ENCODE data around the gene TACC2.

DNA sequence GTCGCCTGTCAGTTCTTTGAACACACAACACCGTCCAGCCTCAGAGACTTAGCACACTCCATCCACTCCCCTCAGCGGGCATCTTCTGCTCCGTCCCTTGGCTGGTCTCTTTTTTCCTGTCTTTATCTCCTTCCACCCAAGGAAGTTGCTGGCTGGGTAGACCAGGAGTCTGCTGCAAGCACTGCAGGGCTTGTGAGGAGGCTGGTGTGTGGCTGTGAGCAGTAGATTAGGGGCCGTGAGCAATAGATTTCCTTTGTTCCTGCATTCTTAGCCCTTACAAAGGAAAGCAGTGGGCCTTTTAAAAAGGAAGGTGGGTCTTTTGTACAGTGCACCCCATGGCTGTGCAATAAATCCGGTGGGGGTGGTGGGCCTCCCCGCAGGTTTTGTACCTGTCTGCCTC, 181.8 kb downstream of the TACC2 start:
- TF ChIP-seq, protein P1, sequence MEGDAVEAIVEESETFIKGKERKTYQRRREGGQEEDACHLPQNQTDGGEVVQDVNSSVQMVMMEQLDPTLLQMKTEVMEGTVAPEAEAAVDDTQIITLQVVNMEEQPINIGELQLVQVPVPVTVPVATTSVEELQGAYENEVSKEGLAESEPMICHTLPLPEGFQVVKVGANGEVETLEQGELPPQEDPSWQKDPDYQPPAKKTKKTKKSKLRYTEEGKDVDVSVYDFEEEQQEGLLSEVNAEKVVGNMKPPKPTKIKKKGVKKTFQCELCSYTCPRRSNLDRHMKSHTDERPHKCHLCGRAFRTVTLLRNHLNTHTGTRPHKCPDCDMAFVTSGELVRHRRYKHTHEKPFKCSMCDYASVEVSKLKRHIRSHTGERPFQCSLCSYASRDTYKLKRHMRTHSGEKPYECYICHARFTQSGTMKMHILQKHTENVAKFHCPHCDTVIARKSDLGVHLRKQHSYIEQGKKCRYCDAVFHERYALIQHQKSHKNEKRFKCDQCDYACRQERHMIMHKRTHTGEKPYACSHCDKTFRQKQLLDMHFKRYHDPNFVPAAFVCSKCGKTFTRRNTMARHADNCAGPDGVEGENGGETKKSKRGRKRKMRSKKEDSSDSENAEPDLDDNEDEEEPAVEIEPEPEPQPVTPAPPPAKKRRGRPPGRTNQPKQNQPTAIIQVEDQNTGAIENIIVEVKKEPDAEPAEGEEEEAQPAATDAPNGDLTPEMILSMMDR (IDR thresholded peaks at IDR 0.05) = no peak
- TF ChIP-seq POLR2A (IDR thresholded peaks at IDR 0.05) = no peak
